GM23248 (cell line): ENCODE results near the gene RNLS.

Experiments used
- EZH2 ChIP-seq: fragments of 200-600 bp; sonication (generic); IDR thresholded peaks from 2 replicates; pipeline ENCODE4 v1.6.1; 2018; ENCODE audit warnings: antibody characterized with exemption, mild to moderate bottlenecking; ENCODE audit not compliant: insufficient read depth, poor library complexity, severe bottlenecking
- EZH2phosphoT487 ChIP-seq: fragments of 200-600 bp; sonication (generic); IDR thresholded peaks from 2 replicates; pipeline ENCODE4 v1.6.1; 2018; ENCODE audit warnings: antibody characterized with exemption, moderate library complexity, mild to moderate bottlenecking, low read depth; ENCODE audit not compliant: insufficient read depth

- TF ChIP-seq EZH2 (no peak), EZH2phosphoT487 (no peak)
Observed at GRCh38 chr10:88297103-88297502, 286.0 kb downstream of the RNLS start.
